ENCODE results near the gene OTULIN. TPM values are rescaled to one million over a fixed set of nuclear protein-coding genes. Genes with fewer than 3 reads are reported as not detected.

Gene OTULIN
- total and polyA plus RNA-seq, 2 of the 8 experiments (the other 6 are each of a cell fraction or from before 2014, with no cell fraction given) = 5.2 to 34.8 TPM

GRCh38 chr5:14727928-14728458 lies 63.5 kb downstream of the OTULIN start:
- H4K91ac ChIP-seq (replicated peaks; ENCODE audit: insufficient read length, low read length) = peak overlapping the region; percentile 5

More at GRCh38 chr5:14727928-14728458, 63.5 kb downstream of the OTULIN start:
- ChIA-PET CTCF (ENCODE audit: partially characterized antibody) (interaction anchor here (0.6 to 5.3 kb wide), 46 partner anchors 8 to 863 kb away, joined by 3 to 93 read pairs (median 5); partner anchors contain the start of gene ANKH), POLR2A (ENCODE audit: partially characterized antibody) (interaction anchor here (0.7 to 1.7 kb wide), 4 partner anchors 9 to 145 kb away, joined by 3 to 5 read pairs (median 3); no protein-coding TSS in a partner anchor)
- Histone ChIP-seq H3K4me1 (replicated peaks in 1 of 4; ENCODE audit: control insufficient read depth in 3 of 4, insufficient read depth in 4 of 4, low read length in 3 of 4) (peaks cover 8 to 22% (median 17%) of the 10 kb centered on the region in 4 experiments), H3K56ac (replicated peaks; ENCODE audit: insufficient read length, low read depth, low read length) (no peak overlapping the region), H2BK120ac (replicated peaks; ENCODE audit: low read depth, low read length) (peak overlapping the region; percentile 41), H3K4me3 (ENCODE audit: extremely low read depth in 1 of 4, insufficient read depth in 2 of 4, low read depth in 3 of 4, low read length in 4 of 4) (peak overlapping the region in 3 of 4 experiments; percentile 12 to 34 (median 26); a peak in 4 of 8 replicates), H3K36me3 (ENCODE audit: control insufficient read depth in 2 of 4, insufficient read depth in 4 of 4, low read length in 3 of 4) (no peaks in the 10 kb centered on the region), H3K14ac (ENCODE audit: insufficient read length) (no peak overlapping the region), H4K8ac (ENCODE audit: extremely low read depth, insufficient read depth, low read length) (no peak overlapping the region), H2BK20ac (ENCODE audit: low read length) (peak overlapping the region; percentile 99), H3K9me3 (ENCODE audit: insufficient read depth in 2 of 2, low read depth in 1 of 2, low read length in 1 of 2) (no peaks in the 10 kb centered on the region), H4K5ac (ENCODE audit: insufficient read length, low read depth, low read length) (peak overlapping the region; percentile 7), H3K18ac (ENCODE audit: extremely low read depth, low read length) (peak overlapping the region; percentile 91), H2AFZ (ENCODE audit: low read length) (no peak overlapping the region; the same call in 1 of the 2 replicates), H3K27ac (ENCODE audit: low read depth, low read length) (0 out of 2 replicates have a peak overlapping the region, but pooled peaks have one; percentile 37), H4K20me1 (replicated peaks in 1 of 2; ENCODE audit: control insufficient read depth in 1 of 2, insufficient read depth in 2 of 2, low read length in 2 of 2) (no peaks in the 10 kb centered on the region), H3K23me2 (ENCODE audit: low read depth, low read length) (0 out of 2 replicates have a peak, but pooled peaks cover 3% of the 10 kb centered on the region), H3K9ac (replicated peaks in 1 of 4; ENCODE audit: extremely low read depth in 1 of 4, low read depth in 3 of 4, low read length in 3 of 4) (peak overlapping the region in 1 of 4 experiments; percentile 29; a peak in 2 of 7 replicates), H2BK15ac (ENCODE audit: low read length) (peak overlapping the region; percentile 95; the same call in 1 of the 2 replicates), H3K79me1 (ENCODE audit: low read depth, low read length) (no peaks in the 10 kb centered on the region), H3K79me2 (ENCODE audit: control insufficient read depth in 1 of 2, insufficient read depth in 2 of 2, low read length in 2 of 2) (no peaks in the 10 kb centered on the region), H2AK5ac (ENCODE audit: low read depth, low read length) (no peak overlapping the region), H2BK5ac (ENCODE audit: low read depth, low read length) (peak overlapping the region; percentile 95), H3K4ac (replicated peaks; ENCODE audit: insufficient read length, low read depth, low read length) (no peak overlapping the region), H3K27me3 (replicated peaks in 1 of 4; ENCODE audit: control insufficient read depth in 3 of 4, extremely low read depth in 1 of 4, insufficient read depth in 3 of 4, low read length in 3 of 4) (0 out of 7 replicates have a peak, but pooled peaks cover 0 to 2% (median 0%) of the 10 kb centered on the region in 4 experiments), H2BK12ac (ENCODE audit: low read depth, low read length) (peak overlapping the region; percentile 89), H3K23ac (ENCODE audit: insufficient read length) (no peak overlapping the region), H3K4me2 (ENCODE audit: insufficient read depth in 1 of 2, low read depth in 2 of 2, low read length in 2 of 2) (peak overlapping the region; percentile 56 to 81)
- TF ChIP-seq CBX8 (IDR thresholded peaks at IDR 0.05; ENCODE audit: borderline replicate concordance, low read depth, low read length) = no peak
- no peak for TF ChIP-seq SAP30 (IDR thresholded peaks at IDR 0.05; ENCODE audit: insufficient read depth, insufficient replicate concordance, low read length)
- TF ChIP-seq HDAC6 (IDR thresholded peaks at IDR 0.05; ENCODE audit: low read depth, low read length) = no peak
- no peak for TF ChIP-seq CTCF (IDR thresholded peaks at IDR 0.05; ENCODE audit: control extremely low read depth in 1 of 3, insufficient read depth in 1 of 3, low read depth in 1 of 3, low read length in 3 of 3)
- no peak for TF ChIP-seq RAD21 (IDR thresholded peaks at IDR 0.05 in 1 of 2, conservative IDR thresholded peaks at IDR 0.05 in 1 of 2; ENCODE audit: low read depth in 2 of 2, low read length in 2 of 2)
- no peak for TF ChIP-seq EZH2 (IDR thresholded peaks at IDR 0.05; ENCODE audit: low read depth, low read length, severe bottlenecking)
- no peak for TF ChIP-seq EP300 (IDR thresholded peaks at IDR 0.05; ENCODE audit: borderline replicate concordance in 1 of 2, low read depth in 2 of 2, low read length in 2 of 2)
- peak; percentile 85; the same call in 1 of the 2 replicates for TF ChIP-seq RBBP5 (IDR thresholded peaks at IDR 0.05; ENCODE audit: borderline replicate concordance, low read depth, low read length)
- peak in 1 of 2 experiments; percentile 60 for DNase-seq (ENCODE audit: low read depth in 1 of 2, low spot score in 2 of 2)
- FAIRE-seq = no peak
- 60% methylated on average over 7 of the region's 7 CpGs; no CpG with 5 or more reads in 1 of the 2 experiments for WGBS, 2 experiments (ENCODE audit: extremely low coverage in 1 of 2, insufficient coverage in 1 of 2, insufficient read length in 1 of 2, insufficient replicate concordance in 2 of 2, low coverage in 1 of 2, low lambda C conversion rate in 2 of 2, missing lambda C conversion rate in 1 of 2)
